Ascending aorta (tissue), 2 donors: ENCODE measurements around the gene ATP13A1. TPM values are rescaled to one million over a fixed set of nuclear protein-coding genes. Genes with fewer than 3 reads are reported as not detected.

Experiments used
- DNase-seq, 2 donors: peaks; one replicate each; pipeline ENCODE4 v3.0.0-alpha.2; 2019; ENCODE audit warnings: low spot score in 2 of 2
- H3K27ac ChIP-seq, 2 donors: fragments of 200-600 bp; sonication (generic); one replicate each; pipeline ENCODE4 v1.5.1; 2016 to 2017; ENCODE audit warnings: mild to moderate bottlenecking in 1 of 2
- H3K27me3 ChIP-seq: fragments of 200-600 bp; sonication (generic); one replicate; pipeline ENCODE4 v1.5.1; 2017
- H3K36me3 ChIP-seq, 2 donors: fragments of 200-600 bp; sonication (generic); one replicate each; pipeline ENCODE4 v1.5.1; 2016
- H3K4me1 ChIP-seq, 2 donors: fragments of 200-600 bp; sonication (generic); one replicate each; pipeline ENCODE4 v1.5.1; 2016 to 2017; ENCODE audit warnings: mild to moderate bottlenecking in 1 of 2
- H3K4me3 ChIP-seq, 2 donors: fragments of 200-600 bp; sonication (generic); one replicate each; pipeline ENCODE4 v1.5.1; 2016 to 2017; ENCODE audit warnings: mild to moderate bottlenecking in 1 of 2
- H3K9me3 ChIP-seq, 2 donors: fragments of 200-600 bp; sonication (generic); one replicate each; pipeline ENCODE4 v1.5.1; 2016
- intact Hi-C: fragments of 100-400 bp; cut with DNase I; formaldehyde crosslinking; loops from one replicate; pipeline ENCODE4 v1.15.1; 2023
- total RNA-seq: library from RNA; depleted of rRNA; stranded (reverse); fragments of >200 nt; gene quantifications from one replicate; pipeline ENCODE4 v1.1.0, GENCODE V29; 2016
- TF ChIP-seq, protein P1 (sequence below), 3 experiments: fragments of 200-600 bp in 2 of 3; fragments of 450-650 bp in 1 of 3; sonication (generic) in 2 of 3; IDR thresholded peaks; one replicate each; pipeline ENCODE4 v1.5.1; 2016 to 2019; ENCODE audit warnings: antibody characterized with exemption in 3 of 3, mild to moderate bottlenecking in 1 of 3, moderate library complexity in 1 of 3

ATP13A1 gene
- total RNA-seq, 1 donor from 2014 or later = 161 TPM

DNA sequence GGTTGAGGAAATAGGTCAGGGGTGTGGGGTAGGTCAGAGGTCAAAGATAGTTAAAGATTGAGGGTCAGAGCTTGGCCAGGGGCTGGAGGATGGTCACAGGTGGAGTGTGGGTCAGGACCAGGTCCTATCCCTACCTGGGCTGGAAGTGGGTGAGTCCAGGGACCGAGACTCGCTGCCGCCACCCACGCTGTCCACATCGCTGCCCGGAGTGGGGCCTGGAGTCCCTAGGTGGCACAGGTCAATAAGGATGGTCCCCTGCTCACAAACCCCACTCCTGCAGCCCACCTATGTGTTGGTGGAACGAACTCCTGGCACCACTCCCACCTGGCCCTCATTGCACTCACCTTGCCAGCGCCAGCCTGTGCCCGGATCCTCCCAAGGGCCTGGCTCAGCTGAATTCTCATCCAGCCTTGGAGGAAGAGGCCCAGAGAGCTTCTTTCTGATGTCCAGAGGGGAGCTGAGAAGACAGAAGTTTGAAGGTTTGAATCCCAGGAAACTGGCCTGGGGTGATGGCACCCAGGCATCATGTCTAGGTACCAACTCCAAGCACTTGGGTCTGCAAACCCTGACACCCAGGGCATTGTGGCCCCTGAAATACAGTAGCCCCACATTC, 26.8 kb downstream of the ATP13A1 start:
- H3K4me3 ChIP-seq = no peak overlapping the region
- intact Hi-C loops = no loop called here
- peaks cover 16 to 20% of the 10 kb centered on the region in 2 donors for H3K36me3 ChIP-seq
- TF ChIP-seq, protein P1, sequence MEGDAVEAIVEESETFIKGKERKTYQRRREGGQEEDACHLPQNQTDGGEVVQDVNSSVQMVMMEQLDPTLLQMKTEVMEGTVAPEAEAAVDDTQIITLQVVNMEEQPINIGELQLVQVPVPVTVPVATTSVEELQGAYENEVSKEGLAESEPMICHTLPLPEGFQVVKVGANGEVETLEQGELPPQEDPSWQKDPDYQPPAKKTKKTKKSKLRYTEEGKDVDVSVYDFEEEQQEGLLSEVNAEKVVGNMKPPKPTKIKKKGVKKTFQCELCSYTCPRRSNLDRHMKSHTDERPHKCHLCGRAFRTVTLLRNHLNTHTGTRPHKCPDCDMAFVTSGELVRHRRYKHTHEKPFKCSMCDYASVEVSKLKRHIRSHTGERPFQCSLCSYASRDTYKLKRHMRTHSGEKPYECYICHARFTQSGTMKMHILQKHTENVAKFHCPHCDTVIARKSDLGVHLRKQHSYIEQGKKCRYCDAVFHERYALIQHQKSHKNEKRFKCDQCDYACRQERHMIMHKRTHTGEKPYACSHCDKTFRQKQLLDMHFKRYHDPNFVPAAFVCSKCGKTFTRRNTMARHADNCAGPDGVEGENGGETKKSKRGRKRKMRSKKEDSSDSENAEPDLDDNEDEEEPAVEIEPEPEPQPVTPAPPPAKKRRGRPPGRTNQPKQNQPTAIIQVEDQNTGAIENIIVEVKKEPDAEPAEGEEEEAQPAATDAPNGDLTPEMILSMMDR (IDR thresholded peaks at IDR 0.05) = no peak
- H3K27ac ChIP-seq = no peak overlapping the region
- H3K27me3 ChIP-seq = no peaks in the 10 kb centered on the region
- no peaks in the 10 kb centered on the region for H3K9me3 ChIP-seq
- DNase-seq = no peak
- no peaks in the 10 kb centered on the region for H3K4me1 ChIP-seq

- TF ChIP-seq, protein P1 (IDR thresholded peaks at IDR 0.05) = no peak
- intact Hi-C loops = no loop called here
- H3K9me3 ChIP-seq = no peaks in the 10 kb centered on the region
- peaks cover 16 to 20% of the 10 kb centered on the region in 2 donors for H3K36me3 ChIP-seq
- no peaks in the 10 kb centered on the region for H3K4me1 ChIP-seq
- H3K4me3 ChIP-seq = no peak overlapping the region
- H3K27me3 ChIP-seq = no peaks in the 10 kb centered on the region
- H3K27ac ChIP-seq = no peak overlapping the region
- no peak for DNase-seq
These were observed 28.2 kb downstream of the ATP13A1 start for GRCh38 chr19:19635313-19635702.

GRCh38 chr19:19634516-19635312, 28.8 kb downstream of the ATP13A1 start:
- no peak overlapping the region for H3K27ac ChIP-seq
- peaks cover 16 to 20% of the 10 kb centered on the region in 2 donors for H3K36me3 ChIP-seq

DNA sequence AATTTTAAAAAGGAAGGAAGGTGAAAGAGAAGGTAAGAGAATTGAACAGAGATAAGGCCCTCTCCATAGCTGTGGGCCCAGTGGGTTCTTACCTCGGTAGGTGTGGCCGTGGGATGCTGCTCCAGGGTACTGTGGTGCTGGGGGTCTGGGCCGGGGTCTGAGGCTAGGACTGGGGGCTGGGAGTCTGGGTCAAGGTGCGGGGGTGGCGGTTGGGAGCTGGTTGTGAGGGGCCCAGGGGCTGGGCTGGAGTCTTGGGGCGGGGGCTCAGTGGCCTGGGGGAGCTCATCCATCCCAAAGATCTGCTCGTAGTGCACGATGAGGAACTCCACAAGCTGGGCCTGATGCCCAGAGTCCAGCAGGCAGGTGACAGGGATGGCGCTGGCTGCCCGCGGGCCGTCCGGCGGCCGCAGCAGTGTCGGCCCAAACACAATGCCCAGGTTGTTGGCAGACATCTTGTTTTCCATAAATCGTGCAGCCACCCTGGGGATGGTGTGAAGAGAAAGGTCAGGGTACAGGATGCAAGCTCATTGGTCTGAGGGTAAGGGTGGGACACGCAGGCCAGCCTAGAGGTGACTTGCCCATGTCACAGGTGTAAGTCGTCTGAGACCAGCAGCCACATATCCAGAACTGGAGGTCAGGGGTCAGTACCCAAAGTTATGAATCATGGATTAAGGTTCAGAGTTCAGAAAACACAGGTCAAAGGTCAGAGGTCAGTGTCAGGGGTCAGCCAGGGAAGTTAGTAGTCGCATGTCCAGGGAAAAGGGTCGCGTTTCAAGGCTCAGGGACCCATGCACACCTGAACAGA, 29.6 kb downstream of the ATP13A1 start:
- no peak for DNase-seq
- Histone ChIP-seq H3K4me1 (no peaks in the 10 kb centered on the region), H3K9me3 (no peaks in the 10 kb centered on the region), H3K27ac (no peak overlapping the region), H3K4me3 (no peak overlapping the region), H3K36me3 (peaks cover 16 to 20% of the 10 kb centered on the region in 2 donors), H3K27me3 (no peaks in the 10 kb centered on the region)
- intact Hi-C loops = no loop called here
- TF ChIP-seq, protein P1 (IDR thresholded peaks at IDR 0.05) = no peak

More at GRCh38 chr19:19634516-19635312, 28.8 kb downstream of the ATP13A1 start:
- H3K4me3 ChIP-seq = no peak overlapping the region
- DNase-seq = no peak
- H3K27me3 ChIP-seq = no peaks in the 10 kb centered on the region
- TF ChIP-seq, protein P1 (IDR thresholded peaks at IDR 0.05) = no peak
- intact Hi-C loops = no loop called here
- H3K9me3 ChIP-seq = no peaks in the 10 kb centered on the region
- H3K4me1 ChIP-seq = no peaks in the 10 kb centered on the region

- Histone ChIP-seq H3K9me3 (no peaks in the 10 kb centered on the region), H3K4me3 (no peak overlapping the region), H3K27ac (no peak overlapping the region), H3K36me3 (peaks cover 10 to 20% of the 10 kb centered on the region in 2 donors), H3K4me1 (peaks cover 6 to 8% of the 10 kb centered on the region in 2 donors), H3K27me3 (peaks cover 10% of the 10 kb centered on the region)
- intact Hi-C loops = no loop called here
- no peak for DNase-seq
- TF ChIP-seq, protein P1 (IDR thresholded peaks at IDR 0.05) = no peak
These were observed 30.8 kb downstream of the ATP13A1 start for GRCh38 chr19:19632661-19633060.
